ENCODE results near the gene AKAP1.

AKAP1 gene

GRCh38 chr17:57106107-57106835 is 21.2 kb downstream of the AKAP1 start:
- TF ChIP-seq, protein P1, sequence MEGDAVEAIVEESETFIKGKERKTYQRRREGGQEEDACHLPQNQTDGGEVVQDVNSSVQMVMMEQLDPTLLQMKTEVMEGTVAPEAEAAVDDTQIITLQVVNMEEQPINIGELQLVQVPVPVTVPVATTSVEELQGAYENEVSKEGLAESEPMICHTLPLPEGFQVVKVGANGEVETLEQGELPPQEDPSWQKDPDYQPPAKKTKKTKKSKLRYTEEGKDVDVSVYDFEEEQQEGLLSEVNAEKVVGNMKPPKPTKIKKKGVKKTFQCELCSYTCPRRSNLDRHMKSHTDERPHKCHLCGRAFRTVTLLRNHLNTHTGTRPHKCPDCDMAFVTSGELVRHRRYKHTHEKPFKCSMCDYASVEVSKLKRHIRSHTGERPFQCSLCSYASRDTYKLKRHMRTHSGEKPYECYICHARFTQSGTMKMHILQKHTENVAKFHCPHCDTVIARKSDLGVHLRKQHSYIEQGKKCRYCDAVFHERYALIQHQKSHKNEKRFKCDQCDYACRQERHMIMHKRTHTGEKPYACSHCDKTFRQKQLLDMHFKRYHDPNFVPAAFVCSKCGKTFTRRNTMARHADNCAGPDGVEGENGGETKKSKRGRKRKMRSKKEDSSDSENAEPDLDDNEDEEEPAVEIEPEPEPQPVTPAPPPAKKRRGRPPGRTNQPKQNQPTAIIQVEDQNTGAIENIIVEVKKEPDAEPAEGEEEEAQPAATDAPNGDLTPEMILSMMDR (conservative IDR thresholded peaks at IDR 0.05): peak; percentile 65
- peak overlapping the region; percentile 24; the same call in 1 of the 2 replicates for H3K27ac ChIP-seq

DNA sequence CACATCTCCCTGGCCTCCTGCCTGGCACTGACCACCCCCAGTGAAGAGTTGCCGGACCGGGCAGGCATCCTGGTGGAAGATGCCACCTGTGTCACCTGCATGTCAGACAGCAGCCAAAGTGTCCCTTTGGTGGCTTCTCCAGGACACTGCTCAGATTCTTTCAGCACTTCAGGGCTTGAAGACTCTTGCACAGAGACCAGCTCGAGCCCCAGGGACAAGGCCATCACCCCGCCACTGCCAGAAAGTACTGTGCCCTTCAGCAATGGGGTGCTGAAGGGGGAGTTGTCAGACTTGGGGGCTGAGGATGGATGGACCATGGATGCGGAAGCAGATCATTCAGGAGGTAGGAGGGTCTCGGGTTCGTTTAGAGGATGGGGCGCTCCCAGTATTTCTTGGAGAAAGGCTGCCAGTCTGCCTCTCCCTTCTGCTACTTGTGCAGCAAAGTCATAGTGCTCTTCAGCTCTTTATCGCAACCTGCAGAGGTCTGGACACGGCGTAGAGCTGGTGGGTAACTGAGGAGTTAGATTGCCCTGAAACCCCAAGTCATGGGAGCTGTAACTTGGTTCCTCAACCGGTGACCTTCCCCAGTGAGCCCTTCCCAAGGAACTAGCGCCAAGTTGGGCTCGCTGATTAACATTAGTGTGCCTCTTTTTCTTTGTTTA is 21.9 kb downstream of the AKAP1 start:
- H3K27ac ChIP-seq: peak overlapping the region; percentile 24; the same call in 1 of the 2 replicates
- TF ChIP-seq, protein P1 (conservative IDR thresholded peaks at IDR 0.05): peak; percentile 25; the same call in 1 of the 2 replicates

DNA sequence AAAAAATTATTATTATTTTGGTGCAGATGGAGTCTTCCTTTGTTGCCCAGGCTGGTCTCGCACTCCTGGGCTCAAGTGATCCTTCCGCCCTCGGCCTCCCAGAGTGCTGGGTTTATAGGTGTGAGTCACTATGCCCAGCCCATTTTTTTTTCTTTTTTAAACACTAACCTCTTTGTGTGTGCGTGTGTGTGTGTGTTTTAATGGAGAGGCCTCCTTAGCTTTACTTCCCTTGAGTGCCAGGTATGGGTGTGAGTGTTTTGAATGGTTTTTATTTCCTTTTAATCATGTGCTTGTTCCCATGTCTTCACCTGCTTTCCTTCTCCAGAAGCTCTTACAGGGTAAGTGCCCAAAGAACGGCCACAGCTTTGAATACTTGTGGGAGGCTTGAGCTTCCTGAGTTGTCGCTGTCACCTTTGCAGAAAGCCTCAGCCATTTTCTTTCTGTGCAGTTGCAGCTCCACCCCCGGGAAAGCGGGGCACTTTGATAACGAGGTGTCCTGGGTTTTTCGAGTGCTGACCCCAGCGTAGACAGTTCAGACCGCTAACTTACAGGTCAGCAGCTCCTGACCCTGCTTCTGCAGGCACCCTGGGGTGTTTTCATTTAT is 22.6 kb downstream of the AKAP1 start:
- TF ChIP-seq, protein P1 (conservative IDR thresholded peaks at IDR 0.05): no peak
- H3K27ac ChIP-seq: no peak overlapping the region; the same call in 1 of the 2 replicates

DNA sequence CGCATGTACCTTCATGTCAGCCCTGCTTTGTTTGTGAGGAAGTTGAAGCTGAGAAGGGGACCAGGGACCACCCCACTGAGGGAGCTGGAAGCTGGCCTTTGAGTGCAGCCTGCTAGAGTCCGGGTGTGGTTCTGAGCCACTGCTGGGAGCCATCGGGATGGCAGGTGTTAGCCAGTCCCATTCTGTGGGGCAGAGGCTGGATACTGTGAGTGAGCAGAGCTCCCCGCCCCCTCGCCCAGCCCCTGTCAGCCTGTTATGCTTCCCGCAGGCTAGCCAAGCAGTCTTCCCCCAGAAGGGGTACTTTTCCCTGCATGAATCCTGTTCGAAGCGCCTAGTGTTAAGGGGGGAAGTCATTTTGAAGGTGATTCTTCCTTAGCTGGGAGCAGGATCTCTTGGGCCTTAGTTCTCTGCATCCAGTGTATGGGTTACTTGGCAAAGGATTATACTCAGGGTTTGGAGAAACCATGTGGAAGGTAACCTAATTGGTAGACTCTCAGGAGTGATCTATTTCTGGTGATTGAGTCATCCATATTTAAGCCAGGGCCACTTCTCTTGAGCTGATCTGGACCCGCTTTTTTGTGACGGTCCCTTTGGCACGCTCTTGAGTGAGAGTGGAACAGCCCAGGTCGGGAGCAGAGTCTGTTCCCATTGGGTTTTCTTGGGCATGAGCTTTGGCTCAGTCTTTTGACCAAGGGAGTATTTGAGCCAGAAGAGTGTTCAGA is 23.8 kb downstream of the AKAP1 start:
- TF ChIP-seq, protein P1 (conservative IDR thresholded peaks at IDR 0.05): no peak
- H3K27ac ChIP-seq: no peak overlapping the region

- TF ChIP-seq, protein P1 (conservative IDR thresholded peaks at IDR 0.05): no peak
- no peak overlapping the region for H3K27ac ChIP-seq
These were observed 24.5 kb downstream of the AKAP1 start for GRCh38 chr17:57109393-57110151.

DNA sequence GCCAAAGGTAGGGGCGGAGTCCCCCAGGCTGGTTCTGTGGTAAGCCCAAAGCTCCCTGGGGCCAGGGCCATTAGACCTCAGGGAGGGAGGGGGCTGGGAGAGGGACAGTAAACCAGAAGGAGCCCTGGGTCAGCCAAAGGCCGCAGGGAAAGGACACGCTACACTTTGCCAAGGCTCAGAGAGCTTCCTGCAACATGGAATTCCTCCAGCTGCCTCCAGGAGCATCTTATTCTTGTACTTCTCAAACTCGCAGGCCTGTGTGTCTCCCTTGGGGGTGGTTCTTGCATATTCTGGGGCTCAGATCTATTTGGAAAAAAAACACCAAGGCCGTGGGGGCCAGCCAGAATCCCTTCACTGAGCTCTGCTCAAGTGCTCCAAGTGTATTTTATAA is 25.1 kb downstream of the AKAP1 start:
- TF ChIP-seq, protein P1 (conservative IDR thresholded peaks at IDR 0.05): no peak
- H3K27ac ChIP-seq: no peak overlapping the region

All from VCaP (cell line).